Measurements from ENCODE around the gene LEMD2.
A peak's percentile ranks its signal among the peaks of the same experiment; 100 is the strongest.

LEMD2 gene

DNA sequence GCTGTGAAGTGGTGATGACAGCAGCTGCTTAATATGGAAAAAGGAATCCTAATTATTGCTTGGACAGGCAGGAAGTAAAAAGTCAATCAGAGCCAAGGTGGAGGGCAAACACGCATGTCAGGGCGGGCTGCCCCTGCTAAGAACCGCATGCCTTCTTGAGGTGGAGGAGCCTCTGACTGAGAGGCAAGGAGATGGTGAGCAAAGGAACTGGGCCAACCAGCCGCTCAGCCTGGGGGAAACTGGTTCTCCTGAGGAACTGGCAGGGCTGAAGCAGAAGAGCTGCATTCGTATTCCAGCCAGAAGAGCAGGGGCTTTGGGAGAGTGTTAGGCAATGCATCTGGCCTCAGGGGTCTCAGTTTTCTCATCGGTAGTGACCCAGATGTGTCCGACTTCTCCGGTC lies 28.0 kb upstream of the LEMD2 start:
- CTCF ChIA-PET, result no interaction called here
- TF ChIP-seq BHLHE40 (IDR thresholded peaks at IDR 0.05; ENCODE audit: borderline replicate concordance) (no peak), NFRKB (IDR thresholded peaks at IDR 0.05) (no peak), TARDBP (IDR thresholded peaks at IDR 0.05) (no peak), FOXM1 (IDR thresholded peaks at IDR 0.05; ENCODE audit: borderline replicate concordance) (no peak), SUZ12 (IDR thresholded peaks at IDR 0.05) (no peak), SP1 (IDR thresholded peaks at IDR 0.05) (no peak), HDGF (IDR thresholded peaks at IDR 0.05; ENCODE audit: borderline replicate concordance) (no peak), LEF1 (IDR thresholded peaks at IDR 0.05; ENCODE audit: borderline replicate concordance) (no peak)
- TF ChIP-seq, protein P1, sequence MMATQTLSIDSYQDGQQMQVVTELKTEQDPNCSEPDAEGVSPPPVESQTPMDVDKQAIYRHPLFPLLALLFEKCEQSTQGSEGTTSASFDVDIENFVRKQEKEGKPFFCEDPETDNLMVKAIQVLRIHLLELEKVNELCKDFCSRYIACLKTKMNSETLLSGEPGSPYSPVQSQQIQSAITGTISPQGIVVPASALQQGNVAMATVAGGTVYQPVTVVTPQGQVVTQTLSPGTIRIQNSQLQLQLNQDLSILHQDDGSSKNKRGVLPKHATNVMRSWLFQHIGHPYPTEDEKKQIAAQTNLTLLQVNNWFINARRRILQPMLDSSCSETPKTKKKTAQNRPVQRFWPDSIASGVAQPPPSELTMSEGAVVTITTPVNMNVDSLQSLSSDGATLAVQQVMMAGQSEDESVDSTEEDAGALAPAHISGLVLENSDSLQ (IDR thresholded peaks at IDR 0.05), result no peak
- no peak for DNase-seq (ENCODE audit: extremely low spot score)
- POLR2A ChIA-PET, result no interaction called here

DNA sequence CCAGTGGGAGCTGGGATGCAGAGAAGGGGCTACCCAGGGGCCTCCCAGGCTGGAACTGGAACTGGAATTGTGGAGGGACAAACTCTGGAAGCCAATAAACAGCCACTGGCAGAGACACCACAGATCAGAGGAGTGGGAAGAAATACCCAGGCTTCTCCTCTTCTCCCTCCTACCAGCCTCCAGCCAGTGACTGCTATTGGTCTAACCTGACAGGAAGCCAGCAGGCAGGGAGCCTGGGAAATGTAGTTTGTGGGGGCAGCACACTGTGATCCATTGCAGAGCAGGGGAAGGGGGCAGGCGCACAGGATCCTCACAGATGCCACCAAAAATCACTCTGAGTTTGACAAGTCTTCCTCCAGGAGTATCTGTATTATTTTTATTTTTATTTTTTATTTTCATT lies 26.9 kb upstream of the LEMD2 start:
- POLR2A ChIA-PET, result interaction anchor here (1.1 kb wide), 1 partner anchor 104 kb away, joined by 3 read pairs; the partner anchor contains the start of gene UQCC2
- TF ChIP-seq LEF1 (IDR thresholded peaks at IDR 0.05; ENCODE audit: borderline replicate concordance) (no peak), FOXM1 (IDR thresholded peaks at IDR 0.05; ENCODE audit: borderline replicate concordance) (no peak), CTBP1 (IDR thresholded peaks at IDR 0.05; ENCODE audit: borderline replicate concordance) (no peak), ARNT (IDR thresholded peaks at IDR 0.05) (no peak), SP1 (IDR thresholded peaks at IDR 0.05) (no peak), ZNF384 (IDR thresholded peaks at IDR 0.05) (no peak), SUZ12 (IDR thresholded peaks at IDR 0.05) (no peak), FOXA1 (IDR thresholded peaks at IDR 0.05) (no peak), HDGF (IDR thresholded peaks at IDR 0.05; ENCODE audit: borderline replicate concordance) (no peak), FOXK2 (IDR thresholded peaks at IDR 0.05) (no peak), L3MBTL2 (conservative IDR thresholded peaks at IDR 0.05) (no peak), NFRKB (IDR thresholded peaks at IDR 0.05) (no peak), TARDBP (IDR thresholded peaks at IDR 0.05) (no peak), ELF4 (IDR thresholded peaks at IDR 0.05) (no peak), BHLHE40 (IDR thresholded peaks at IDR 0.05; ENCODE audit: borderline replicate concordance) (no peak)
- TF ChIP-seq, protein P1 (IDR thresholded peaks at IDR 0.05), result no peak
- CTCF ChIA-PET, result no interaction called here
- DNase-seq (ENCODE audit: extremely low spot score), result peak; percentile 70

DNA sequence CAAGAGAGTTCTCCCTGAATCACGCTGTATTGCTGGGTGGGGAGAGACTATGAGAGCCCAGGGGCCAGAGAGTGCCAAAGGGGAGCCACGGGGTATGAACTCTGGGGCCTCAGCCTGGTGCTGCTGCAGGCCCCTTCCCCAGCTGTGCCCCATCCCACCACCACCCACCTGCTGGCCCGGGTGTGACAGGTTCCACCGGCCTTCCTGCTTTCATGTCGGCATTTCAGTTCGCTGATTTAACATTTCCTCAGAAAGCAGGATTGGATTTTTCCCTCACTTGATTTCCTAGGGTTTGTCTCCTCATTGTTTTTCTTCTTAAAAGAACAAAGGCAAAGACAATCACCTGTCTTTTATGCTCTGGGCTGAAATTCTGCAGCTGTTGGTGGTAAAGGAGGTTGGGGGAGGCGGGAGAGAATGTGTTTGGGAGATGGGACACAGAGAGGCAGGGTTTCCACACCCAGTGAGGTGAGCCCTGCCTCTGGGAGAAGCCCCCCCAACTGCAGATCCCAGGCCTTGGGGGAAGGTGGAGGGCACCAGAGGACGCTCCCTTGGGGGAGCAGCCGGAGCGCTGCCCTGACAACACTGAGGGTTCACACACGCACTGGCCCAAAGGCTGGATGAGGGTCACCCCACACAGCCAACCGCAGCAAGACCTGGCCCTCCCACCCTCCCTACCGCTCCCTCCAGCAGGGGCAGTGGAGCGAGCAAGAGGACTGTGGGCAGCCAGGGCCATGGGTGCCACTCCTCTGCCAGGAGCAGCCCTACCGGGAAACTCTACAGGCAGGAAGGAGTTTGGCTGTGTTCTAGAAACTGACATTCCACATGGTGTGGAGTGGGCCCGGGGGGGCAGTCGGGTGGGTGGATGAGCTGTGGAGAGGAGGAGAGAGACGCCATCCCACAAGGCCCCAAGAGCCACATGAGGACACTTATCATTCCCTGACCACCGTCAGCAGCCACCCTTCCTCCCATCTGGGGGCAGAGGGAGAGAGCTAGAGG lies 25.4 kb upstream of the LEMD2 start:
- ChIA-PET POLR2A (no interaction called here), CTCF (no interaction called here)
- TF ChIP-seq FOXA1 (IDR thresholded peaks at IDR 0.05) (no peak), FOXM1 (IDR thresholded peaks at IDR 0.05; ENCODE audit: borderline replicate concordance) (no peak), LEF1 (IDR thresholded peaks at IDR 0.05; ENCODE audit: borderline replicate concordance) (no peak), ARNT (IDR thresholded peaks at IDR 0.05) (no peak), TARDBP (IDR thresholded peaks at IDR 0.05) (no peak), BHLHE40 (IDR thresholded peaks at IDR 0.05; ENCODE audit: borderline replicate concordance) (no peak), HDGF (IDR thresholded peaks at IDR 0.05; ENCODE audit: borderline replicate concordance) (no peak), ZNF384 (IDR thresholded peaks at IDR 0.05) (no peak), SP1 (IDR thresholded peaks at IDR 0.05) (no peak), ELF4 (IDR thresholded peaks at IDR 0.05) (no peak), L3MBTL2 (conservative IDR thresholded peaks at IDR 0.05) (no peak)
- TF ChIP-seq, protein P1 (IDR thresholded peaks at IDR 0.05), result no peak
- DNase-seq (ENCODE audit: extremely low spot score), result no peak

DNA sequence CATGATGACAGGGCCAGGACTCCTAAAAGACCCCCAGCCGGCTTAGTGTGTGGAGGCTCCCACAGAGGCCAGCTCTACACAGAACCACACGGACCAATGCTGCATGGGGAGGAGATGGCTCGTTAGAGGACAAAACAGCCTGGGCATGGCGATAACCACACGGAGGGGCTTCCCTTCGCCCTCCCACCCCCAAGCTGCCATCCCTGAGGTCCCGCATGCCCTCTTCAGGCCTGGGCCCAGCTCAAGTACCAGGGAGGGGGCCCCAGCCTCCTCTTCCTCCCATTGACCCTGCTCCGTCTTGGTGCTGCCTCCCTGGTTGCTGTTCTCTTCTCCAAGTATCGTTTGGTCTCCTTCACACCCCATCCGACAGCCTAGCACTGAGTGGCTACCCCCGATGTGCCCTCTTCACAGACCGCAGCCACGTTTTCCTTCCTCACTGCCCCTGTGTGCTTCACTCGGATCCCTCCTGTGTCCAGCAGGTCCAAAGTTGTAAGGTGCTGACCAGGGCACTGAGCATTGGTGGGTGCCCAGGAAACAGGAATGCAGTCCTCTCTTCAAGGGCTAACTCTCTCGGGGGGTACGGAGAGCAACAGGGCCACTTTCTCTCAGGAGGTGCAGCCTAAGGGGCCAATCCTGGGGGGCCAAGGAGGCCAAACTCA lies 24.4 kb upstream of the LEMD2 start:
- CTCF ChIA-PET, result no interaction called here
- POLR2A ChIA-PET, result interaction anchor here (1.4 kb wide), 1 partner anchor 25 kb away, joined by 3 read pairs; no protein-coding TSS in a partner anchor
- no peak for TF ChIP-seq TARDBP (IDR thresholded peaks at IDR 0.05)
- no peak for TF ChIP-seq BHLHE40 (IDR thresholded peaks at IDR 0.05; ENCODE audit: borderline replicate concordance)
- no peak for TF ChIP-seq FOXK2 (IDR thresholded peaks at IDR 0.05)
- TF ChIP-seq FOXA1 (IDR thresholded peaks at IDR 0.05), result no peak
- TF ChIP-seq FOXM1 (IDR thresholded peaks at IDR 0.05; ENCODE audit: borderline replicate concordance), result no peak
- TF ChIP-seq, protein P1 (IDR thresholded peaks at IDR 0.05), result no peak
- TF ChIP-seq CTBP1 (IDR thresholded peaks at IDR 0.05; ENCODE audit: borderline replicate concordance), result no peak
- TF ChIP-seq SUZ12 (IDR thresholded peaks at IDR 0.05), result no peak
- TF ChIP-seq SP1 (IDR thresholded peaks at IDR 0.05), result no peak
- no peak for TF ChIP-seq ARNT (IDR thresholded peaks at IDR 0.05)
- TF ChIP-seq L3MBTL2 (conservative IDR thresholded peaks at IDR 0.05), result no peak
- no peak for TF ChIP-seq ELF4 (IDR thresholded peaks at IDR 0.05)
- TF ChIP-seq NFRKB (IDR thresholded peaks at IDR 0.05), result no peak
- no peak for TF ChIP-seq HDGF (IDR thresholded peaks at IDR 0.05; ENCODE audit: borderline replicate concordance)
- no peak for DNase-seq (ENCODE audit: extremely low spot score)

DNA sequence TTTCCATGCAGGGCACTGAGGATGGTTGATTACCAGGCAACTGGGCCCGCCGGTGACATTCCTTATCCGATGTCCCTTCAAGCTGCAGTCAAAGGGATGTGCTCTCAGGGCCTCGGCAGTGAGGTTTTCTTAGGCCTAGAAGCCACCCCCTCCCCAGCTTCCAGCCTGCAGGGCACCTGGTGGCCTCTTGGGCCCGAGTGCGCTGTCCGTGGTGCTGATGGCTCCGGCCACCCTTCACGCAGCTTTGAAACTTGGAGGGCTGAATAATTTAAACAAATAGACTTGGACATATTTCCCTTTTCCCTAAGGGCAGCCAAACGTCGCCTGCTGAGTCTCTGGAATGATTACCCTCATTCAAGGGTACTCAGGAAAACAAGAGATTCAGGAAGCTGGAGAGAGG lies 23.7 kb upstream of the LEMD2 start:
- TF ChIP-seq ELF4 (IDR thresholded peaks at IDR 0.05) (no peak), CTBP1 (IDR thresholded peaks at IDR 0.05; ENCODE audit: borderline replicate concordance) (no peak), SP1 (IDR thresholded peaks at IDR 0.05) (no peak), TARDBP (IDR thresholded peaks at IDR 0.05) (no peak), LEF1 (IDR thresholded peaks at IDR 0.05; ENCODE audit: borderline replicate concordance) (no peak), ARNT (IDR thresholded peaks at IDR 0.05) (no peak), FOXK2 (IDR thresholded peaks at IDR 0.05) (no peak), BHLHE40 (IDR thresholded peaks at IDR 0.05; ENCODE audit: borderline replicate concordance) (no peak), SUZ12 (IDR thresholded peaks at IDR 0.05) (no peak), ZNF384 (IDR thresholded peaks at IDR 0.05) (no peak), FOXA1 (IDR thresholded peaks at IDR 0.05) (no peak), L3MBTL2 (conservative IDR thresholded peaks at IDR 0.05) (no peak)
- TF ChIP-seq, protein P1 (IDR thresholded peaks at IDR 0.05), result no peak
- ChIA-PET POLR2A (interaction anchor here (1.4 kb wide), 1 partner anchor 26 kb away, joined by 3 read pairs; no protein-coding TSS in a partner anchor), CTCF (no interaction called here)
- peak; percentile 71 for DNase-seq (ENCODE audit: extremely low spot score)

Data from HEK293T (cell line).